T-helper 1 cell treated with Interleukin-12 subunit alpha and Interleukin-12 subunit beta and Interleukin-4 antibody, amounts not matched to agents 30 μg/mL and 1 μg/mL, for 36 hours (primary cell): Measurements from ENCODE around the gene CCDC13.

Source experiments
- H3K27ac Mint-ChIP-seq: one replicate; pipeline ENCODE4 v1.8.0; 2021; ENCODE audit warnings: mild to moderate bottlenecking, mixed read lengths
- H3K27me3 Mint-ChIP-seq: one replicate; pipeline ENCODE4 v1.8.0; 2021; ENCODE audit warnings: low read depth, mixed read lengths
- H3K36me3 Mint-ChIP-seq: one replicate; pipeline ENCODE4 v1.8.0; 2021; ENCODE audit warnings: low read depth, mixed read lengths
- H3K4me1 Mint-ChIP-seq: one replicate; pipeline ENCODE4 v1.8.0; 2021; ENCODE audit warnings: low read depth, mixed read lengths
- H3K4me3 Mint-ChIP-seq: one replicate; pipeline ENCODE4 v1.8.0; 2021; ENCODE audit warnings: mild to moderate bottlenecking, moderate library complexity, mixed read lengths
- H3K9me3 Mint-ChIP-seq: one replicate; pipeline ENCODE4 v1.8.0; 2021; ENCODE audit warnings: mixed read lengths

CCDC13 gene

DNA sequence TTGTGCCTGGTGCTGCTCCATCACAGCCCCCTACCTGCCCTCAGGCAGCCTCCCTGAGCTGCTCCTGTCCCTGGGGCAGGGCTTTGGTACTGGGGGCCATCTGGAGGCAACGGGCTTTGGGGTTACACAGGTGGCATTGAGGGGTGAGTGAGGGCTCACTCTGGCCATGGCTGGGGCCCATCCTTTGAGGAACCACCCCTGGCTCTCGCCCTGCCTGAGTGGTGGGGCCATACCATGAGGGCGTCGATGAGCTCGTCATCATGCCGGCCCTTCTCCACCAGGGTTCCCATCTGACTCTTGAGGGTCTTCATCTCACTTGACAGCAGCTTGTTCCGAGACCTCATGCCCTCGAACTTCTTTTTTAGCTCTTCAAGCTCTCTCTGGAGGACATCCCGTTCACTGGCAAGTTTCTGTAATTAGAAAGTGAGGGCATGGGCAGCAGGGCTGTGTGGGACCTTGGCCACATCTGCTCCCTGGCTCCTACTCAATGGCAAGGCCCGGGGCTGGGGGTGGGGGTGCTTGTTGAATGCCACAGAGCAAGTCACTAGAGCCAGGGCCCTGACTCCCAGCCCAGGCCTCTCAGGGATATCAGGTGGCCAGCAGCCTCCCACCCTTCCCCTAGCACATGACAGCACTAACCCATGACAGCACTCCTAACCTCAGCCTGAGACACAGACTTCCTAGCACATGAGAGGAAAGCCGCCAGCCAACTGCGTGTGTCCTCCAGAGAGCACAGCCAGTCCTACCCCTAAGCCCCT, 33.5 kb downstream of the CCDC13 start:
- peaks cover 2% of the 10 kb centered on the region for H3K4me1 Mint-ChIP-seq
- H3K4me3 Mint-ChIP-seq = no peak overlapping the region
- no peak overlapping the region for H3K27ac Mint-ChIP-seq
- H3K9me3 Mint-ChIP-seq = no peaks in the 10 kb centered on the region
- no peaks in the 10 kb centered on the region for H3K36me3 Mint-ChIP-seq
- peaks cover 4% of the 10 kb centered on the region for H3K27me3 Mint-ChIP-seq

- Mint-ChIP-seq H3K4me1 (no peaks in the 10 kb centered on the region), H3K36me3 (no peaks in the 10 kb centered on the region), H3K27me3 (peaks cover 4% of the 10 kb centered on the region), H3K9me3 (no peaks in the 10 kb centered on the region), H3K27ac (no peak overlapping the region), H3K4me3 (no peak overlapping the region)
Observed at GRCh38 chr3:42736531-42736930, 36.5 kb downstream of the CCDC13 start.

GRCh38 chr3:42736081-42736480, 37.0 kb downstream of the CCDC13 start:
- Mint-ChIP-seq H3K27me3 (peaks cover 4% of the 10 kb centered on the region), H3K36me3 (no peaks in the 10 kb centered on the region), H3K4me1 (no peaks in the 10 kb centered on the region), H3K9me3 (no peaks in the 10 kb centered on the region), H3K4me3 (no peak overlapping the region), H3K27ac (no peak overlapping the region)

DNA sequence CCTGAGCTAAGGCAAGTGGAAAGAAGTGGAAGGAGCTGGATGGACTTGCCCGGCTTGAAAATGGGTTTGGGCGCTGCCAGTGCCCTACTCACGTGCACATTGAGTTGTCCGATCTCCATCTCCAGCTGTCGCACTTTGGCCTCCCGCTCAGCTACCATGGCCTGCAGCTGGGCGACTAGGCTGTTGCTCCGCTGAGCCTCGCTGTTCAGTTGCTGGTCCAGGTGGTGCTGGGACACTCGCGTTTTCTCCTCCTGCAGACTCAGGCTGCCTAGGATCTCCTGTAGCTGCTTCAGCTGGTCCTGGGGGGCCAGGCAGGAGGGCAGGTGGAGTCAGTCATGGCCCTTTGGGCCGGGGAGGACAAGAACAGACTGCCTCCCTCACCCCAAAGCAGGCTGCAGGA, 37.4 kb downstream of the CCDC13 start:
- no peak overlapping the region for H3K27ac Mint-ChIP-seq
- no peaks in the 10 kb centered on the region for H3K4me1 Mint-ChIP-seq
- H3K27me3 Mint-ChIP-seq = peaks cover 4% of the 10 kb centered on the region
- no peaks in the 10 kb centered on the region for H3K36me3 Mint-ChIP-seq
- H3K4me3 Mint-ChIP-seq = no peak overlapping the region
- H3K9me3 Mint-ChIP-seq = no peaks in the 10 kb centered on the region

DNA sequence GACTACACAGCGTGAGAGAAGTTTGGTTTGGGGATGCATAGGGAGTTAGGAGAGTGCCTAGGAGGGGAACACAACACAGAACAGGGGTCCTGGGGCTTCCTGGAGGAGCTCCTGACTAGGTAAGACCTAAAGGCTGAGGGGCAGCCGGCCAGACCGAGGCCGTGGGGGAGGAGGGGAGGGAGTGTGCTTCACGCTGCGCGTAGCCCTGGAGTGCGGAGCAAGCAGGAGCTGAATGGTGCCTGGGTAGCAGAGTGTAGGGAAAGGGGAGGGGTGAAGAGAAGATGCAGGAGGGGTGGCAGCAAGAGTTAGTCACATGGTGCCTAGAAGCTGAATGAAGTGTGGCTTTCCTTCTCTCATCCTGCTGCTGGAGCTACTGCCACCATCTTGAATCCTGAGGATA, 38.0 kb downstream of the CCDC13 start:
- Mint-ChIP-seq H3K9me3 (no peaks in the 10 kb centered on the region), H3K36me3 (no peaks in the 10 kb centered on the region), H3K27me3 (peaks cover 4% of the 10 kb centered on the region), H3K27ac (no peak overlapping the region), H3K4me3 (no peak overlapping the region), H3K4me1 (no peaks in the 10 kb centered on the region)

- H3K27ac Mint-ChIP-seq = no peak overlapping the region
- peaks cover 4% of the 10 kb centered on the region for H3K27me3 Mint-ChIP-seq
- no peaks in the 10 kb centered on the region for H3K9me3 Mint-ChIP-seq
- no peak overlapping the region for H3K4me3 Mint-ChIP-seq
- H3K36me3 Mint-ChIP-seq = no peaks in the 10 kb centered on the region
- H3K4me1 Mint-ChIP-seq = no peaks in the 10 kb centered on the region
Observed at GRCh38 chr3:42734263-42734860, 38.7 kb downstream of the CCDC13 start.

DNA sequence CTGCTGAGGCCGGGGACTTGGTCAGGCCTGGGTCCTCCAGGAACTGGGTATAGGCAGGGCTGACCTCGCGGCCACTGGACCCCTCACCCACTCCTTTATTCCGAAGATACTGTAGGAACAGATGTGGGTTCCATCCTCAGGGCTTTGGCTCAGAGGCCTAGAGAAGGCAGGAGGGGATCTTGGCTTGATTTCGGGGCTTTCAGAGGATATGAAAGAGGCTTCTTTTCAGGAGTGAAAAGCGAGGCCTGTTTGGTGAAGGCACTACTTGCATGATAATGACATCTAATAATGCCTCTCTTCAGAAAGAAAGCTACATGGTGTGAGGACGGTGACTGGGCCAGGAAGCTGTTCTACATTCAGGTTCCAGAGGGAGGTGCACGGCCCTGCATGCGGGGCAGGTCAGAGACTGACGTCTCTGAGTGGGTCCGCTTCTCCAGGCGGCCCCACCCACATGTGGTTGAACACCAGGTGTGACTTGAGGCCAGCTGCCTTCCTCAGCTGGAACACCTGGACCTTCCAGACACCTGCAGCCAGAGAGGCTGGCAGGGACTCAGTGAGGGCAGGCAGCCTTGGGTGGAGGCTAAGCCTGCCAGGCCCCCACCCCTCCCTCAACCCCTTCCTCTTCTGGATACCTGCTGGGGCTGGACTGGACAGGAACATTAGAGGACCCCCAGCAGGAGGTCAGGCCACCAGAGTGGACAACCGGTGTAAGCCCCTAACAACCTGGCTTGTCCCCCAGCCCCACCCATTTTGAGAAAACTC, 39.4 kb downstream of the CCDC13 start:
- no peaks in the 10 kb centered on the region for H3K4me1 Mint-ChIP-seq
- peaks cover 3% of the 10 kb centered on the region for H3K27me3 Mint-ChIP-seq
- no peak overlapping the region for H3K4me3 Mint-ChIP-seq
- H3K9me3 Mint-ChIP-seq = no peaks in the 10 kb centered on the region
- no peak overlapping the region for H3K27ac Mint-ChIP-seq
- no peaks in the 10 kb centered on the region for H3K36me3 Mint-ChIP-seq

DNA sequence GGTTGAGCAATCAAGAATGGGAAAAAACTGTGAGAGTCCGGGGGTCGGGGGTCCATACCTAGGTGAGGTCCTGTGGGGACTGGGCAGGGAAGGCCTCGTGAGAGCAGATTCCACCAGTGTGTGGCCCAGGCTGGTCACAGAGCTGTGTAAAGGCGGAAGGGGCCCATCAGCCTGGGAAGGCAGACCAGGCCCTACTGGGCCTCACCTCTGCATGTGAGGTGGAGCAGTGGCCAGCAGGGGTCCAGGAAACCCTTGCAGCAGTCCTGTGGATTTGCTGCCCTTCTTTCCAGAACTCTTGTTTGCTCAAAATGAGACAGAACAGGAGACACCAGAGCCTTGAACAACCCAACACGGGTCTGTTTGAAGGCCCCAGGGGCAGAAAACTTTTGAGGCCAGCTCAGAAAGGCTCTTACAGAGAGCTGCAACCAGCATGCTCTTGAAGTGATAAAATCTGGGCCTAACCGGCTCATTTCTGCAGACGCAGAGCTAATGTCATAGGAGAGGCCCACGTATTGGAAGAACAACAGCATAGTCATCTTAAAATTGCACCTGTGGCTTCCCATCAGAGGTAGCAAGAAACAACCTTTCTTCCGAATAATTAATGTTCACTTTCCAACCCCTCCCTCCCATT, 40.1 kb downstream of the CCDC13 start:
- H3K27ac Mint-ChIP-seq = no peak overlapping the region
- no peaks in the 10 kb centered on the region for H3K9me3 Mint-ChIP-seq
- no peaks in the 10 kb centered on the region for H3K27me3 Mint-ChIP-seq
- H3K4me3 Mint-ChIP-seq = no peak overlapping the region
- no peaks in the 10 kb centered on the region for H3K4me1 Mint-ChIP-seq
- no peaks in the 10 kb centered on the region for H3K36me3 Mint-ChIP-seq

- H3K27me3 Mint-ChIP-seq = peaks cover 4% of the 10 kb centered on the region
- no peaks in the 10 kb centered on the region for H3K4me1 Mint-ChIP-seq
- no peaks in the 10 kb centered on the region for H3K9me3 Mint-ChIP-seq
- H3K27ac Mint-ChIP-seq = no peak overlapping the region
- no peaks in the 10 kb centered on the region for H3K36me3 Mint-ChIP-seq
- no peak overlapping the region for H3K4me3 Mint-ChIP-seq
Observed at GRCh38 chr3:42732196-42732828, 40.7 kb downstream of the CCDC13 start.

DNA sequence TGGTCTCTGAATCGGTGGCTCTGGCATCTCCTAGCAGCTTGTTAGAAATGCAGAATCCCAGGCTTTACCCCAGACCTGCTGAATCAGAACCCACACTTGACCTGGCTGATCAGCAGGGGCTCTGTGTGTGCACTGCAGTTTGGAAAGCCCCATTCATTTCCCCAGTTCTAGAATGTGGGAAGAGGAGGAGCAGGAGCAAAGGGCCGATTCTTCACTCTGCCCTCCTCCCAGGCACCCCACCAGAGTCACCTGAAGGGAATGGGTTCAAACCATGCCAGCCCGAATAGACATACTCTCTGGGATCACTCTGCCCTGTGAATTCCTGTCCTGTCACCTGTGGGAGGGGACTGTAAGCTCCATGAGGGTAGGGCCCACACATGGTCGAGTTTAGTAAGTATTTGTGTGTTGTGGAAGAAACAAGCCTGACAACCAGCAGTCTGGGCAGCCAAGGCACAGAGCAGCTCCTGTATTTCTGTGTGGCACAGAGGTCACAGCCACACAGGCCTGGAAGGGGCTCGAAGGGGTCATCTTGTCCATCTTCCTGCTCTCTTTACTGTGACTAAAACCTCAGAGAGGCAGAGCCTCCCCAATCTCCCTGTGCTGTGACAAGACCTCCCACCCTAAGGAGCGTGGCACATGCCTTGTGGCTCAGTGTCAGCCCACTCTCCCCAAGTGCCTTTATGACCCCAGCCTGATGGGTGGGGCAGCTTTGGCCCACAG, 41.4 kb downstream of the CCDC13 start:
- no peak overlapping the region for H3K27ac Mint-ChIP-seq
- no peaks in the 10 kb centered on the region for H3K36me3 Mint-ChIP-seq
- H3K4me3 Mint-ChIP-seq = no peak overlapping the region
- no peaks in the 10 kb centered on the region for H3K9me3 Mint-ChIP-seq
- H3K27me3 Mint-ChIP-seq = peaks cover 4% of the 10 kb centered on the region
- no peaks in the 10 kb centered on the region for H3K4me1 Mint-ChIP-seq

- Mint-ChIP-seq H3K4me1 (no peaks in the 10 kb centered on the region), H3K27ac (no peak overlapping the region), H3K9me3 (no peaks in the 10 kb centered on the region), H3K27me3 (peaks cover 5% of the 10 kb centered on the region), H3K4me3 (no peak overlapping the region), H3K36me3 (no peaks in the 10 kb centered on the region)
Observed at GRCh38 chr3:42730706-42731420, 42.2 kb downstream of the CCDC13 start.

GRCh38 chr3:42730294-42730693, 42.8 kb downstream of the CCDC13 start:
- H3K27me3 Mint-ChIP-seq = peaks cover 10% of the 10 kb centered on the region
- H3K27ac Mint-ChIP-seq = no peak overlapping the region
- no peaks in the 10 kb centered on the region for H3K9me3 Mint-ChIP-seq
- H3K4me3 Mint-ChIP-seq = no peak overlapping the region
- H3K36me3 Mint-ChIP-seq = no peaks in the 10 kb centered on the region
- no peaks in the 10 kb centered on the region for H3K4me1 Mint-ChIP-seq

GRCh38 chr3:42729404-42730145, 43.5 kb downstream of the CCDC13 start:
- H3K9me3 Mint-ChIP-seq = no peaks in the 10 kb centered on the region
- no peak overlapping the region for H3K27ac Mint-ChIP-seq
- H3K4me1 Mint-ChIP-seq = no peaks in the 10 kb centered on the region
- no peak overlapping the region for H3K4me3 Mint-ChIP-seq
- H3K27me3 Mint-ChIP-seq = peaks cover 10% of the 10 kb centered on the region
- no peaks in the 10 kb centered on the region for H3K36me3 Mint-ChIP-seq
